Measurements from ENCODE around the gene PPP4R4. TPM values are rescaled to one million over a fixed set of nuclear protein-coding genes. Genes with fewer than 3 reads are reported as not detected.

The PPP4R4 gene
- total RNA-seq, 1 experiment from 2014 or later: 5.5 TPM

- no peaks in the 10 kb centered on the region for H3K9me3 ChIP-seq (ENCODE audit: control insufficient read depth in 1 of 2, insufficient read depth in 1 of 2, low read depth in 1 of 2, low read length in 2 of 2)
- TF ChIP-seq EZH2 (IDR thresholded peaks at IDR 0.05): no peak
- TF ChIP-seq CBX3 (IDR thresholded peaks at IDR 0.05; ENCODE audit: low read depth): no peak
- TF ChIP-seq POLR2A (IDR thresholded peaks at IDR 0.05; ENCODE audit: borderline replicate concordance, extremely low read depth, insufficient read depth, insufficient read length): no peak
- TF ChIP-seq YY1 (IDR thresholded peaks at IDR 0.05; ENCODE audit: extremely low read depth, insufficient replicate concordance, low read depth, low read length): no peak
- TF ChIP-seq SIN3A (IDR thresholded peaks at IDR 0.05; ENCODE audit: low read depth): no peak
- no peak for TF ChIP-seq ATF3 (IDR thresholded peaks at IDR 0.05)
- TF ChIP-seq ZBTB33 (IDR thresholded peaks at IDR 0.05; ENCODE audit: extremely low read depth, insufficient replicate concordance, low read length): no peak
- no peak for TF ChIP-seq CEBPB (IDR thresholded peaks at IDR 0.05; ENCODE audit: low read depth)
- no peak for TF ChIP-seq REST (IDR thresholded peaks at IDR 0.05; ENCODE audit: low read depth)
- no peak for TF ChIP-seq SP1 (IDR thresholded peaks at IDR 0.05; ENCODE audit: low read depth)
- no peak for TF ChIP-seq ELF1 (IDR thresholded peaks at IDR 0.05; ENCODE audit: borderline replicate concordance, low read depth)
- TF ChIP-seq EGR1 (IDR thresholded peaks at IDR 0.05; ENCODE audit: low read depth): no peak
- no peak for TF ChIP-seq CTCF (IDR thresholded peaks at IDR 0.05 in 2 of 3, conservative IDR thresholded peaks at IDR 0.05 in 1 of 3; ENCODE audit: borderline replicate concordance in 1 of 3, insufficient read depth in 1 of 3, low read depth in 2 of 3, low read length in 2 of 3)
- H3K79me2 ChIP-seq (ENCODE audit: insufficient read depth, low read length): no peaks in the 10 kb centered on the region
- no peak overlapping the region for H3K4me3 ChIP-seq (replicated peaks in 1 of 2; ENCODE audit: low read depth in 1 of 2, low read length in 2 of 2)
- H3K27me3 ChIP-seq (ENCODE audit: insufficient read depth, low read length): no peaks in the 10 kb centered on the region
- no peaks in the 10 kb centered on the region for H3K9me2 ChIP-seq (ENCODE audit: insufficient read depth)
- no peak overlapping the region for H2AFZ ChIP-seq (ENCODE audit: low read depth, low read length, poor library complexity, severe bottlenecking)
- intact Hi-C loops (cut with micrococcal nuclease): no loop called here
- no peak for DNase-seq (ENCODE audit: low read depth, low spot score)
- no peaks in the 10 kb centered on the region for H4K20me1 ChIP-seq (ENCODE audit: insufficient read depth)
- H3K4me1 ChIP-seq (ENCODE audit: control insufficient read depth in 1 of 2, insufficient read depth in 2 of 2, low read length in 2 of 2): no peaks in the 10 kb centered on the region
- RAD21 ChIA-PET (ENCODE audit: low non-redundant PET in 1 of 2, low total read pairs in 2 of 2, uncharacterized antibody in 2 of 2, unreplicated experiment in 2 of 2): no interaction called here
- no peak overlapping the region for H3K9ac ChIP-seq (ENCODE audit: low read length)
- H3K4me2 ChIP-seq (ENCODE audit: low read length): no peak overlapping the region
- no peak for ATAC-seq
- CTCF ChIA-PET: no interaction called here
- no peaks in the 10 kb centered on the region for H3K36me3 ChIP-seq (ENCODE audit: control insufficient read depth in 1 of 2, insufficient read depth in 2 of 2, low read length in 2 of 2)
- no peak overlapping the region for H3K27ac ChIP-seq (ENCODE audit: low read depth, low read length)
- no TSS peak for BruUV-seq (replicated peaks)
- POLR2A ChIA-PET: no interaction called here
Observed at GRCh38 chr14:94284221-94284620, 110.1 kb downstream of the PPP4R4 start.
